IPS-15b (cell line): ENCODE results near the gene NNMT.

Experiments
- H3K27me3 ChIP-seq: one replicate; pipeline ENCODE4 v1.6.1; 2013; ENCODE audit warnings: low read length; ENCODE audit not compliant: control insufficient read depth, insufficient read depth
- H3K36me3 ChIP-seq: one replicate; pipeline ENCODE4 v1.6.1; 2013; ENCODE audit warnings: low read length; ENCODE audit not compliant: control insufficient read depth, insufficient read depth
- H3K4me1 ChIP-seq: one replicate; pipeline ENCODE4 v1.6.1; 2013; ENCODE audit warnings: mild to moderate bottlenecking, low read length; ENCODE audit not compliant: control insufficient read depth, insufficient read depth
- H3K4me3 ChIP-seq: one replicate; pipeline ENCODE4 v1.5.1; 2013; ENCODE audit warnings: low read depth, low read length
- H3K9ac ChIP-seq: one replicate; pipeline ENCODE4 v1.6.1; 2013; ENCODE audit warnings: low read depth, mild to moderate bottlenecking, low read length
- H3K9me3 ChIP-seq: one replicate; pipeline ENCODE4 v1.6.1; 2013; ENCODE audit warnings: mild to moderate bottlenecking, low read length; ENCODE audit not compliant: control insufficient read depth, insufficient read depth

NNMT gene

GRCh38 chr11:114304065-114304464 lies 7.9 kb downstream of the NNMT start:
- Histone ChIP-seq H3K27me3 (no peaks in the 10 kb centered on the region), H3K4me1 (no peaks in the 10 kb centered on the region), H3K9me3 (no peaks in the 10 kb centered on the region), H3K36me3 (no peaks in the 10 kb centered on the region), H3K9ac (no peak overlapping the region), H3K4me3 (no peak overlapping the region)

GRCh38 chr11:114304969-114305368 lies 8.8 kb downstream of the NNMT start:
- Histone ChIP-seq H3K36me3 (no peaks in the 10 kb centered on the region), H3K4me3 (no peak overlapping the region)

DNA sequence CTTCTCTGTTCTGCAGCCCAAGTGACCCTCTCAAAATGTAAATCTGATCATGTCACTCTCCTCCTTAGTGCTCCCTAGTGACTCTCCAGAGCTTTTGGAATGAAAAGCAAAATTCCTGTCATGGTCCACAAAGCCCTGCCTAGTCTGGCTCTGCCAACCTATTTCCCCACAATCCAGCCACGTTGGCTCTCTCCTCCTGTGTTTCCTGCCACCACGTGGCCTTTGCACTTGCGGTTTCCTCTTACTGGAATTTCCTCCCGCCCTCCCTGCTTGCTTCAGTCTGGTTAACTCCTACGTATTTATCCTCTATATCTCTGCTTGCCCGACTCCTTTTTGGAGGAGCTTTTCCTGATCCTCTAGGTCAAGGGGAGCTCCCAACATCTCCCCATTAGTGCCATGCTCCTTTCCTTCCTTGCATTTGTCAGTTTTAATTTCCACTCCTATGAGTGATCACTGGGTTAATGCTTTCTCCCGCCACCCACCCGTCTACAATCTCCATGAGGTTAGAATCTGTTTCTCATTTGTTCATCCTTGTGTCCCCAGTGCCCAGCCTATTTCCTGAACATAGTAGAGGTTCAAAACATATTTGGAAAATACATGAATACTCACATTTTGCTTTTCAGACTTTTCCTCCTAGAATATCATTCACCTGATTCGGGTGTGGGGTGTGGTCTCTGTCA lies 11.5 kb downstream of the NNMT start:
- no peaks in the 10 kb centered on the region for H3K9me3 ChIP-seq
- no peaks in the 10 kb centered on the region for H3K36me3 ChIP-seq
- H3K4me1 ChIP-seq: no peaks in the 10 kb centered on the region
- H3K9ac ChIP-seq: no peak overlapping the region
- H3K27me3 ChIP-seq: no peaks in the 10 kb centered on the region
- no peak overlapping the region for H3K4me3 ChIP-seq

More at GRCh38 chr11:114304969-114305368, 8.8 kb downstream of the NNMT start:
- no peak overlapping the region for H3K9ac ChIP-seq
- H3K27me3 ChIP-seq: no peaks in the 10 kb centered on the region
- H3K9me3 ChIP-seq: no peaks in the 10 kb centered on the region
- no peaks in the 10 kb centered on the region for H3K4me1 ChIP-seq

DNA sequence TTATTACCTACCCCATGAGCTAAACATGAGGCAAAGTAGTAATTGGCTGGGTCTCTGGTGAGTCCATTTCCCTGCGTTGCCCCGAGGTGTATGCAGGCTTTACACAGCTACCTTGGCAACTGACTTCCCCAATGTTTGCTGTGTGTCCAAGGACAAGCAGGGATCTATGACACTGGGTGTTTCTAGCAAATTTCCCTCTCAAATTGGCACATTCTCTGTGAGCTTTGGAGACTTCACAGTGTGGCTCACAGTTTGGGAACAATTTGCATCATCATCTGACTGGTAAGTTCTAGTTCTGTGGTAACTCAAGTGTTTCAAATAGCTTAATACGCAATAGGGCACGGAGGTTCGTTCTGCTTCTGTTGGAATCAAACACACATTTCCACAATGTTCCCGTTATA lies 12.5 kb downstream of the NNMT start:
- Histone ChIP-seq H3K36me3 (no peaks in the 10 kb centered on the region), H3K9me3 (no peaks in the 10 kb centered on the region), H3K4me1 (no peaks in the 10 kb centered on the region), H3K4me3 (no peak overlapping the region), H3K9ac (no peak overlapping the region), H3K27me3 (no peaks in the 10 kb centered on the region)

GRCh38 chr11:114309517-114309916 lies 13.3 kb downstream of the NNMT start:
- H3K4me3 ChIP-seq: no peak overlapping the region
- no peaks in the 10 kb centered on the region for H3K9me3 ChIP-seq
- no peaks in the 10 kb centered on the region for H3K36me3 ChIP-seq
- H3K9ac ChIP-seq: no peak overlapping the region
- H3K27me3 ChIP-seq: no peaks in the 10 kb centered on the region
- H3K4me1 ChIP-seq: no peaks in the 10 kb centered on the region

GRCh38 chr11:114310095-114310494 lies 13.9 kb downstream of the NNMT start:
- no peaks in the 10 kb centered on the region for H3K27me3 ChIP-seq
- H3K9me3 ChIP-seq: no peaks in the 10 kb centered on the region
- H3K36me3 ChIP-seq: no peaks in the 10 kb centered on the region
- H3K9ac ChIP-seq: no peak overlapping the region
- H3K4me1 ChIP-seq: no peaks in the 10 kb centered on the region
- no peak overlapping the region for H3K4me3 ChIP-seq

- Histone ChIP-seq H3K4me3 (no peak overlapping the region), H3K36me3 (no peaks in the 10 kb centered on the region), H3K4me1 (peaks cover 11% of the 10 kb centered on the region), H3K9ac (no peak overlapping the region), H3K27me3 (no peaks in the 10 kb centered on the region), H3K9me3 (no peaks in the 10 kb centered on the region)
Observed at GRCh38 chr11:114311946-114312345, 15.7 kb downstream of the NNMT start.

DNA sequence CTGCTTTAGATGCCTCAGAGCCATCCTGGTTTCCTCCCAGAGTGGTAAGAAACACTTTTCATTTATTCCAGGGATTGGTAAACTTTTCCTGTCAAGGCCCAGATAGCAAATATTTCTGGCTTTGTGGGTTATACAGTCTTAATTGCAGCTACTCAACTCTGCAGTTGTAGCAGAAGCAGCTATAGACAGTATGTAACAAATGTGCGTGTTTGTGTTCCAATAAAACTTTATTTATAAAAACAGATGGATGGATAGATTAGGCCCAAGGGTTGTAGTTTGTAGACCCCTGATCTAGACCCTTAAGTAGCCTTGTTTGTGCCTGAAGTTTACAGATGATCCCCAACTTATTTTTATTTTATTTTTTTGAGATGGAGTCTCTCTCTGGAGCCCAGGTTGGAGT lies 17.9 kb downstream of the NNMT start:
- H3K27me3 ChIP-seq: no peaks in the 10 kb centered on the region

DNA sequence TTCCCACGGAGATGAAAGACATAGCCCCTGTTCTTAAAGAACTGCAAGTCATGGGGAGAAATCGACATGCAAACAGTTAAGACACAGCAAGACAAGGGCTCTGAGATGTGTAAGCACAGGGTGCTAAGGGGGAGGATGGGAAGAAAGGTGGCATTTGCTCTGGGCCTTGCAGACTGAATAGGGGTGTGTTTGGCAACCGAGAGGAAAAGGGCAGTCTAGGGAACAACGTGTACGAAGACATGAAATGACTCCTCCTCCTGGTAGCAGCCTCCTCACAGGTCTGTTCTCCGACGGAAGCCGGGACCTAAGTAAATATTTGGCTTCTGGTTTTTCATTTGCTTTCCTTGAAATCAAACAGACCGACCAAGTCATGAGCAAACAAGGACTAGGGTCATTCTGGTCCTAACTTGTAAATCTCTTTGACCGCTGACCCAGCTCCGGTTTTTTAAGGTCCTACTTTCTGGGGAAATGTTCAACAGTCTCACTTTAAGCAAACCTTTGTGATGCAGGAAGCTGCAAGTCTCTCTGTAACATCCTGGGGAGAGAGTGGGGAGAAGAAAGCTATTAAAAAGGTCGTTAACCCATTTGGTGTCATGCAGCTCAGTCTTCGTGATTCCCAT lies 19.7 kb downstream of the NNMT start:
- Histone ChIP-seq H3K36me3 (no peaks in the 10 kb centered on the region), H3K4me1 (peaks cover 35% of the 10 kb centered on the region), H3K27me3 (no peaks in the 10 kb centered on the region), H3K9me3 (no peaks in the 10 kb centered on the region), H3K9ac (no peak overlapping the region), H3K4me3 (no peak overlapping the region)

More for the DNA sequence above, 17.9 kb downstream of the NNMT start:
- H3K4me1 ChIP-seq: peaks cover 26% of the 10 kb centered on the region
- H3K9me3 ChIP-seq: no peaks in the 10 kb centered on the region
- H3K36me3 ChIP-seq: no peaks in the 10 kb centered on the region
- no peak overlapping the region for H3K9ac ChIP-seq
- no peak overlapping the region for H3K4me3 ChIP-seq

- Histone ChIP-seq H3K9me3 (no peaks in the 10 kb centered on the region), H3K4me1 (peaks cover 39% of the 10 kb centered on the region), H3K4me3 (no peak overlapping the region), H3K9ac (no peak overlapping the region), H3K27me3 (no peaks in the 10 kb centered on the region), H3K36me3 (no peaks in the 10 kb centered on the region)
Observed at GRCh38 chr11:114316980-114317786, 21.0 kb downstream of the NNMT start.

DNA sequence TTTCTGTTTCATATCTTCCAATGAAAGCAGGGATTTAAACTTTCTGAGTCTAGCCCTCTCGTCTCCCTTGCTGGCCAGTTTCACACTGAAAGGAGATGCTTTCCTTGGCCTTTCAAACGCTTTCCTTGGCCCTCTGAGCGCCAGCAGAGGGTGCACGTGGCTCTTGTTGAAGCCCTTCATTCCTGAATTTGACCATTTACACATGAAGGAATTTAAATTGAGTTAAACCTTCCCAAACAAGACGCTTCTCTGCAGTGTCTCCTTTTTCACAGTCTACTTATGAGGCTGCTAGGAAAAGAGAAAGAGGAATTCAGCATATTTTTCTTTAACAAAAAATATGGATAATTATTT lies 21.6 kb downstream of the NNMT start:
- Histone ChIP-seq H3K9ac (no peak overlapping the region), H3K27me3 (no peaks in the 10 kb centered on the region), H3K36me3 (no peaks in the 10 kb centered on the region), H3K4me3 (no peak overlapping the region), H3K4me1 (peaks cover 39% of the 10 kb centered on the region), H3K9me3 (no peaks in the 10 kb centered on the region)

GRCh38 chr11:114318361-114318760 lies 22.2 kb downstream of the NNMT start:
- Histone ChIP-seq H3K36me3 (no peaks in the 10 kb centered on the region), H3K9me3 (no peaks in the 10 kb centered on the region), H3K4me3 (no peak overlapping the region), H3K27me3 (no peaks in the 10 kb centered on the region), H3K4me1 (peaks cover 39% of the 10 kb centered on the region), H3K9ac (no peak overlapping the region)
